Measurements from ENCODE around the gene SIK3.
A peak's percentile ranks its signal among the peaks of the same experiment; 100 is the strongest.

The SIK3 gene

DNA sequence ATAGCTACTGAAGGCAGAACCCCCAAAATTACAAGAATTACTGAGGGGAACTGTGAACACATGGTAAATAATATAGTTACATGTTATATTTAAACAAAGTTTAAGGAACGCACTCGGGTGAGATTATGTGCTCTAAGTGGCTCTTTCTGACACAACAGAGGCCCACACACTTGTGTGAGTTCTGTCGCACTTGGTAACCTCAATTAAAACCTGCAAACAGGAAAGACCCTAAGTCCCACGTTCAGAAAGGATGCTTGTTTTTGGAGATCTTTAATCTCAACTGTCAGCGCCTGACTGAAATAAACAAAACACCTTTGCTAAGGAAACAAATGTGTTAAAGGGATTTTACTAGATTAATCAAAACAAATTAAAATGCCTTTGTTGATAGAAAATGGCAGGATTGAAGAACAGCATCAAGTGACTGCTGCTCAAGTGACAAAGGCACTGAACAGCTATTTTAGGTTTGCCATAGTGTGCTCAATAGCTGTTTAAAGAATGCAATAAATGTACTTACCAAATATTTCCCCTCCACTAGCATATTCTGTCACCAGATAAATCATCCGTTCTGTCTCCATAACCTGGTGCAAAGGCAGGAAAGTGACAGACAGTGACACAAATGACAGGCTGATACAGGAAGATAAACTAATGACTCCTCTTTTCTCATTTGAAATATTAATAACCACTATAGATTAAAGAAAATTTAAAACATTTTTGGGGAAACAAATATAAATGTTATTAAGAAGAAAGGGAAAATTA is 144.5 kb downstream of the SIK3 start:
- DNase-seq (ENCODE audit: low read depth), result no peak
- TF ChIP-seq, protein P1, sequence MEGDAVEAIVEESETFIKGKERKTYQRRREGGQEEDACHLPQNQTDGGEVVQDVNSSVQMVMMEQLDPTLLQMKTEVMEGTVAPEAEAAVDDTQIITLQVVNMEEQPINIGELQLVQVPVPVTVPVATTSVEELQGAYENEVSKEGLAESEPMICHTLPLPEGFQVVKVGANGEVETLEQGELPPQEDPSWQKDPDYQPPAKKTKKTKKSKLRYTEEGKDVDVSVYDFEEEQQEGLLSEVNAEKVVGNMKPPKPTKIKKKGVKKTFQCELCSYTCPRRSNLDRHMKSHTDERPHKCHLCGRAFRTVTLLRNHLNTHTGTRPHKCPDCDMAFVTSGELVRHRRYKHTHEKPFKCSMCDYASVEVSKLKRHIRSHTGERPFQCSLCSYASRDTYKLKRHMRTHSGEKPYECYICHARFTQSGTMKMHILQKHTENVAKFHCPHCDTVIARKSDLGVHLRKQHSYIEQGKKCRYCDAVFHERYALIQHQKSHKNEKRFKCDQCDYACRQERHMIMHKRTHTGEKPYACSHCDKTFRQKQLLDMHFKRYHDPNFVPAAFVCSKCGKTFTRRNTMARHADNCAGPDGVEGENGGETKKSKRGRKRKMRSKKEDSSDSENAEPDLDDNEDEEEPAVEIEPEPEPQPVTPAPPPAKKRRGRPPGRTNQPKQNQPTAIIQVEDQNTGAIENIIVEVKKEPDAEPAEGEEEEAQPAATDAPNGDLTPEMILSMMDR (conservative IDR thresholded peaks at IDR 0.05; ENCODE audit: low read depth, low read length), result no peak
- no peak overlapping the region for H3K4me3 ChIP-seq (ENCODE audit: low read depth, low read length)

GRCh38 chr11:116951762-116952161 is 146.5 kb downstream of the SIK3 start:
- TF ChIP-seq, protein P1 (conservative IDR thresholded peaks at IDR 0.05; ENCODE audit: low read depth, low read length), result no peak
- no peak overlapping the region for H3K4me3 ChIP-seq (ENCODE audit: low read depth, low read length)
- DNase-seq (ENCODE audit: low read depth), result no peak

GRCh38 chr11:116950210-116950609 is 148.0 kb downstream of the SIK3 start:
- DNase-seq (ENCODE audit: low read depth), result no peak
- H3K4me3 ChIP-seq (ENCODE audit: low read depth, low read length), result no peak overlapping the region
- TF ChIP-seq, protein P1 (conservative IDR thresholded peaks at IDR 0.05; ENCODE audit: low read depth, low read length), result no peak

DNA sequence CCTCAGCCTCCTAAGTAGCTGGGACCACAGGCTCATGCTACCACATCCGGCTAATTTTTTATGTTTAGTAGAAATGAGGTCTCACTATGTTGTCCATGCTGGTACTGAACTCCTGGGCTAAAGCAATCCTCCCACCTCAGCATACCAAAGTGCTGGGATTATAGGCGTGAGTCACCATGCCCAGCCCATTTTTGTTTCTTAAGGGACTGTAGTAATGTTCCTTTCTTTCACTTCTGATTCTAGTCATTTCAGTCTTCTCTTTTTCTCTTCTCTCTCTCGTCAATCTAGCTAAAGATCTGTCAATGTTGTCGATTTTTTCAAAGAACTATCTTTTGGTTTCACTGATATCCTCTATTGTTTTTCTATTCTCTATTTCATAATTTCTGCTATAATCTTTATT is 149.8 kb downstream of the SIK3 start:
- peak; percentile 43 for DNase-seq (ENCODE audit: low read depth)
- TF ChIP-seq, protein P1 (conservative IDR thresholded peaks at IDR 0.05; ENCODE audit: low read depth, low read length), result no peak
- no peak overlapping the region for H3K4me3 ChIP-seq (ENCODE audit: low read depth, low read length)

- no peak overlapping the region for H3K4me3 ChIP-seq (ENCODE audit: low read depth, low read length)
- TF ChIP-seq, protein P1 (conservative IDR thresholded peaks at IDR 0.05; ENCODE audit: low read depth, low read length), result no peak
- peak; percentile 51 for DNase-seq (ENCODE audit: low read depth)
Measured at GRCh38 chr11:116946414-116946813, 151.8 kb downstream of the SIK3 start.

GRCh38 chr11:116939499-116939898 is 158.7 kb downstream of the SIK3 start:
- no peak for DNase-seq (ENCODE audit: low read depth)
- TF ChIP-seq, protein P1 (conservative IDR thresholded peaks at IDR 0.05; ENCODE audit: low read depth, low read length), result no peak
- H3K4me3 ChIP-seq (ENCODE audit: low read depth, low read length), result no peak overlapping the region

DNA sequence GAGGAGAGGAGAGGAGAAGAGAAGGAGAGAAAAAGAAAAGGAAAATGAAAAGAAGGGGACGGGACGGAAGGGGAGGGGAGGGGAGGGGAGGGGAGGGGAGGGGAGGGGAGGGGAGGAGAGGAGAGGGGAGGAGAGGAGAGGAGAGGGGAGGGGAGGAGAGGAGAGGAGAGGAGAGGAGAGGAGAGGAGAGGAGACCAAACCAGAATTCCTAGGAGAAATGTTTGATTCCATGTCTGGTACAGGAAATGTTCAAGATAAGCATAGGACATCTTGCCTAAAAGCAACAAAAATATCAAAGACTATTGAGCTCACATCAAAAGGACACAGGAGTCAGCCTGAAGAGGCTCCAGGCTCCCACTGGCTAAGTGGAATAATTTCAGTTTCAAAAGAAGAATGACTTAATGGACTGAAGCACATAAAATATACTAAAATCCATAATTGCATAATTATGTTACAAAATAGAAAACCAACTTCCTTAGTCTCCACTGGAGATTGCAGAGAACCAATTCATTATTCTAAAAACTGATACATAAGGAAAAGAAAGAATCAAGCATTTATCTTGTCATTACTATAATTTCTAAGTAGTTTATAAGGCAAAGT is 159.7 kb downstream of the SIK3 start:
- H3K4me3 ChIP-seq (ENCODE audit: low read depth, low read length), result no peak overlapping the region
- no peak for DNase-seq (ENCODE audit: low read depth)
- TF ChIP-seq, protein P1 (conservative IDR thresholded peaks at IDR 0.05; ENCODE audit: low read depth, low read length), result no peak
